HepG2 (cell line): Measurements from ENCODE around the gene RNF183. TPM values are rescaled to one million over a fixed set of nuclear protein-coding genes. Genes with fewer than 3 reads are reported as not detected.

Experiments used
- ARID5B ChIP-seq: IDR thresholded peaks from 2 replicates; pipeline ENCODE4 v1.4.0; 2020; ENCODE audit warnings: mild to moderate bottlenecking, missing genetic modification reagents
- BCL3 ChIP-seq: sonication (generic); formaldehyde crosslinking; IDR thresholded peaks from 2 replicates; pipeline ENCODE4 v1.5.1; 2020; ENCODE audit warnings: mild to moderate bottlenecking, missing genetic modification reagents, moderate library complexity
- CBX1 ChIP-seq: IDR thresholded peaks from one replicate; pipeline ENCODE4 v1.6.1; 2016; ENCODE audit warnings: antibody characterized with exemption, low read depth
- EED ChIP-seq: sonication (generic); formaldehyde crosslinking; IDR thresholded peaks from 2 replicates; pipeline ENCODE4 v1.5.0; 2020; ENCODE audit warnings: mild to moderate bottlenecking, missing genetic modification reagents
- HNF4A ChIP-seq: sonication (generic); formaldehyde crosslinking; IDR thresholded peaks from 2 replicates; pipeline ENCODE4 v1.4.0; 2020; ENCODE audit warnings: missing genetic modification reagents
- HNF4G ChIP-seq, 2 experiments: sonication (generic) in 1 of 2; formaldehyde crosslinking in 1 of 2; IDR thresholded peaks; 2 replicates each; pipeline versions ENCODE4 v1.4.0 to v1.6.1; 2011 to 2020; ENCODE audit warnings: borderline replicate concordance in 2 of 2, low read depth in 2 of 2, mild to moderate bottlenecking in 2 of 2, low read length in 1 of 2, missing genetic modification reagents in 1 of 2, moderate library complexity in 1 of 2
- KMT2B ChIP-seq: IDR thresholded peaks from 2 replicates; pipeline ENCODE4 v1.6.1; 2016; ENCODE audit warnings: missing genetic modification reagents, missing compliant biosample characterization
- MAX ChIP-seq: IDR thresholded peaks from 2 replicates; pipeline ENCODE4 v1.6.1; 2012; ENCODE audit warnings: inconsistent platforms
- MED1 ChIP-seq: sonication (generic); formaldehyde crosslinking; IDR thresholded peaks from 2 replicates; pipeline ENCODE4 v1.4.0; 2020; ENCODE audit warnings: missing genetic modification reagents
- MTA1 ChIP-seq: sonication (generic); formaldehyde crosslinking; IDR thresholded peaks from 2 replicates; pipeline ENCODE4 v1.4.0; 2020; ENCODE audit warnings: missing genetic modification reagents, mild to moderate bottlenecking, borderline replicate concordance
- NCOA2 ChIP-seq: sonication (generic); formaldehyde crosslinking; IDR thresholded peaks from 2 replicates; pipeline ENCODE4 v1.8.0; 2022; ENCODE audit warnings: inconsistent platforms
- NFKB2 ChIP-seq: sonication (generic); formaldehyde crosslinking; IDR thresholded peaks from 2 replicates; pipeline ENCODE4 v1.4.0; 2020; ENCODE audit warnings: missing genetic modification reagents, borderline replicate concordance
- POLR2AphosphoS5 ChIP-seq: IDR thresholded peaks from 2 replicates; pipeline ENCODE4 v1.6.1; 2012; ENCODE audit warnings: low read depth, low read length
- RBM39 ChIP-seq: fragments of 200-400 bp; formaldehyde crosslinking; IDR thresholded peaks from one replicate; pipeline ENCODE4 v1.6.1; 2018; ENCODE audit warnings: antibody characterized with exemption, mild to moderate bottlenecking, low read depth, low read length; ENCODE audit not compliant: poor library complexity, severe bottlenecking
- SAP130 ChIP-seq: IDR thresholded peaks from 2 replicates; pipeline ENCODE4 v1.6.1; 2016; ENCODE audit warnings: low read depth
- SSRP1 ChIP-seq: IDR thresholded peaks from 2 replicates; pipeline ENCODE4 v1.6.1; 2016; ENCODE audit warnings: control low read depth
- ZBTB42 ChIP-seq: sonication (generic); formaldehyde crosslinking; IDR thresholded peaks from 2 replicates; pipeline ENCODE4 v1.5.0; 2020; ENCODE audit warnings: mild to moderate bottlenecking, missing genetic modification reagents
- ZEB1 ChIP-seq: IDR thresholded peaks from 2 replicates; pipeline ENCODE4 v1.6.1; 2012; ENCODE audit warnings: mild to moderate bottlenecking, low read depth, inconsistent platforms; ENCODE audit not compliant: insufficient replicate concordance
- ZNF253 ChIP-seq: sonication (generic); formaldehyde crosslinking; IDR thresholded peaks from 2 replicates; pipeline ENCODE4 v1.8.0; 2022; ENCODE audit warnings: mild to moderate bottlenecking, missing genetic modification reagents, borderline replicate concordance
- ZNF274 ChIP-seq: sonication (generic); formaldehyde crosslinking; IDR thresholded peaks from 2 replicates; pipeline ENCODE4 v1.5.1; 2020; ENCODE audit warnings: mild to moderate bottlenecking, missing genetic modification reagents
- ZNF451 ChIP-seq: sonication (generic); formaldehyde crosslinking; IDR thresholded peaks from 2 replicates; pipeline ENCODE4 v1.5.0; 2020; ENCODE audit warnings: mild to moderate bottlenecking, missing genetic modification reagents
- ZNF629 ChIP-seq: sonication (generic); formaldehyde crosslinking; conservative IDR thresholded peaks from 2 replicates; pipeline ENCODE4 v1.5.0; 2020; ENCODE audit warnings: missing genetic modification reagents
- ZNF724P ChIP-seq: sonication (generic); formaldehyde crosslinking; IDR thresholded peaks from 2 replicates; pipeline ENCODE4 v1.8.0; 2022; ENCODE audit warnings: missing genetic modification reagents, borderline replicate concordance
- ZNF776 ChIP-seq: sonication (generic); formaldehyde crosslinking; IDR thresholded peaks from 2 replicates; pipeline ENCODE4 v1.4.0; 2020; ENCODE audit warnings: mild to moderate bottlenecking, missing genetic modification reagents
- polyA plus RNA-seq, 8 experiments: library from polyadenylated mRNA; depleted of rRNA in 3 of 8; stranded (reverse) in 7 of 8; unstranded in 1 of 8; fragments of >200 nt; fragmentation: Illumina TruSeq in 4 of 8; extraction: Trizol in 4 of 8; gene quantifications; 2 replicates each; pipeline versions ENCODE4 v1.2.1 to v1.2.3, GENCODE V29; 2011 to 2016; ENCODE audit warnings: low read depth in 4 of 8, missing spikeins in 1 of 8, mixed read lengths in 1 of 8; ENCODE audit not compliant: insufficient read depth in 1 of 8
- total RNA-seq, 5 experiments: library from RNA; depleted of rRNA; stranded (reverse); fragments of >200 nt; fragmentation: Illumina TruSeq; extraction: Trizol; gene quantifications; 2 replicates each; pipeline ENCODE4 v1.2.3, GENCODE V29; 2016; ENCODE audit warnings: low read depth in 1 of 5
- TF ChIP-seq, protein P1 (sequence below): sonication (generic); formaldehyde crosslinking; IDR thresholded peaks from 2 replicates; pipeline ENCODE4 v1.4.0; 2020; ENCODE audit warnings: missing genetic modification reagents

The RNF183 gene
- total and polyA plus RNA-seq, 2 of the 13 experiments (the other 11 are each of a cell fraction or from before 2014, with no cell fraction given) = 0.13 to 6.5 TPM

DNA sequence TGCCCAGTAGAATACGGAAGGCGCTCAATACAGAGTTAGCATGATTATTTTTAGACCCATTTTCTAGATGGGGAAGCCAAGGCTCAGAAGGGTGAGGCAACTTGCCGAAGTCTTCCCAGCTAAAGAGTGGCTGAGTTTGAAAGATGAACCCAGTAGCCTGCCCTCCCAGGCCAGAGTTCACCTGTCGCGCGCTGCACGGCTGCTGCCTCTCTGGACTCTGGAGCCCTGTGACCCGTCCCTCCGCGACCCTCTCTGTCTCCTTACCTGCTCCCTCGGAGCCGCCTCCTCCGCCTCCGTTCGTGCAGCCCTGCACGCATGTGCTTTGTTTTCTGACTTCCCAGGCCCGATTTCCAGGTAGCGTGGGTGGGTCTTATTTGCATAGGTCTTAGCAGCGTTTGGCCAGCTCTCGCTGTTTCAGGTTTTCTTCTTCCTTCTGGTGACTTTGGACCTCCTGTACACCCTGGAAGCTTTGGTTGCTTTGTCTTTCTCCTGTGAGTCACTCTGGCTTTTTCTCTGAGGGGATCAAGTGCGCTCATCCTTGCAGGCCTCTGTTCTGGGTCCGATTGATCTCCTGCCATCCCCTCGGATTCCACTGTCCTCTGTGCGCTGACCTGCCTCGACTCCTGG is at the start of gene RNF183 (continued):
- peak; percentile 22; the same call in 1 of the 2 replicates for TF ChIP-seq KMT2B
- TF ChIP-seq SSRP1 (CRISPR knock-in tag) = no peak
- TF ChIP-seq EED (CRISPR knock-in tag) = no peak
- no peak for TF ChIP-seq CBX1
- TF ChIP-seq RBM39 = no peak
- TF ChIP-seq, protein P1, sequence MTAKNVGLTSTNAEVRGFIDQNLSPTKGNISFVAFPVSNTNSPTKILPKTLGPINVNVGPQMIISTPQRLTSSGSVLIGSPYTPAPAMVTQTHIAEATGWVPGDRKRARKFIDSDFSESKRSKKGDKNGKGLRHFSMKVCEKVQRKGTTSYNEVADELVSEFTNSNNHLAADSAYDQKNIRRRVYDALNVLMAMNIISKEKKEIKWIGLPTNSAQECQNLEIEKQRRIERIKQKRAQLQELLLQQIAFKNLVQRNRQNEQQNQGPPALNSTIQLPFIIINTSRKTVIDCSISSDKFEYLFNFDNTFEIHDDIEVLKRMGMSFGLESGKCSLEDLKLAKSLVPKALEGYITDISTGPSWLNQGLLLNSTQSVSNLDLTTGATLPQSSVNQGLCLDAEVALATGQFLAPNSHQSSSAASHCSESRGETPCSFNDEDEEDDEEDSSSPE (CRISPR knock-in tag) = 0 out of 2 replicates have a peak, but pooled peaks have one; percentile 39
- no peak; the same call in 1 of the 2 replicates for TF ChIP-seq ZNF724P (CRISPR knock-in tag)
- peak; percentile 39 for TF ChIP-seq MED1 (CRISPR knock-in tag)
- peak; percentile 25; the same call in 1 of the 2 replicates for TF ChIP-seq ARID5B (CRISPR knock-in tag)
- TF ChIP-seq HNF4A (CRISPR knock-in tag) = peak; percentile 65
- 0 out of 2 replicates have a peak, but pooled peaks have one; percentile 26 for TF ChIP-seq ZNF253
- TF ChIP-seq ZNF629 (CRISPR knock-in tag) = peak; percentile 98
- TF ChIP-seq ZNF776 (CRISPR knock-in tag) = peak; percentile 51; the same call in 1 of the 2 replicates
- peak; percentile 76 for TF ChIP-seq MAX
- peak; percentile 59 for TF ChIP-seq SAP130
- TF ChIP-seq ZNF274 (CRISPR knock-in tag) = 0 out of 2 replicates have a peak, but pooled peaks have one; percentile 52
- 0 out of 2 replicates have a peak, but pooled peaks have one; percentile 23 for TF ChIP-seq NCOA2 (CRISPR knock-in tag)
- TF ChIP-seq NFKB2 (CRISPR knock-in tag) = peak; percentile 60; the same call in 1 of the 2 replicates
- 0 out of 2 replicates have a peak, but pooled peaks have one; percentile 51 for TF ChIP-seq ZNF451 (CRISPR knock-in tag)
- peak; percentile 80 for TF ChIP-seq ZEB1
- TF ChIP-seq ZBTB42 (CRISPR knock-in tag) = no peak
- TF ChIP-seq HNF4G (IDR thresholded peaks at IDR 0.05; ENCODE audit: borderline replicate concordance, low read depth, low read length) = no peak
- TF ChIP-seq HNF4G (CRISPR knock-in tag; IDR thresholded peaks at IDR 0.05; ENCODE audit: borderline replicate concordance, low read depth) = 0 out of 2 replicates have a peak, but pooled peaks have one; percentile 14
- TF ChIP-seq MTA1 (CRISPR knock-in tag) = peak; percentile 80
- no peak for TF ChIP-seq BCL3
- TF ChIP-seq POLR2AphosphoS5 = peak; percentile 38; the same call in 1 of the 2 replicates
